H1 (cell line): ENCODE measurements around the gene MYLK. TPM values are rescaled to one million over a fixed set of nuclear protein-coding genes. Genes with fewer than 3 reads are reported as not detected.
A peak's percentile ranks its signal among the peaks of the same experiment; 100 is the strongest.

Source experiments
- CTCF ChIA-PET: fragments of 300-600 bp; sonication (Branson Sonifier 250); formaldehyde crosslinking; loops from one replicate; lab custom pipeline; 2021; ENCODE audit not compliant: partially characterized antibody; lab: Charles Lee
- POLR2A ChIA-PET: fragments of 300-600 bp; sonication (Branson Sonifier 250); formaldehyde crosslinking; loops from one replicate; lab custom pipeline; 2021; ENCODE audit warnings: inconsistent platforms; ENCODE audit not compliant: partially characterized antibody; lab: Charles Lee
- DNase-seq, 2 experiments: peaks; one replicate each; pipeline versions ENCODE4 v3.0.0 to v3.0.0-alpha.2; 2010 to 2022; ENCODE audit warnings: low spot score in 2 of 2, low read depth in 1 of 2, mixed read lengths in 1 of 2
- FAIRE-seq: peaks from 2 replicates; lab custom pipeline; 2011; peaks lifted over from hg19 to GRCh38; lab: Jason Lieb, UNC
- H2AFZ ChIP-seq: 2 replicates; pipeline ENCODE4 v1.8.1; 2012; ENCODE audit warnings: low read length, inconsistent platforms
- H2AK5ac ChIP-seq: 2 replicates; pipeline ENCODE4 v1.6.1; 2013; ENCODE audit warnings: low read depth, low read length
- H2BK120ac ChIP-seq: replicated peaks from 2 replicates; pipeline ENCODE3; 2013; ENCODE audit warnings: low read depth, low read length, inconsistent platforms
- H2BK12ac ChIP-seq: 2 replicates; pipeline ENCODE4 v1.6.1; 2013; ENCODE audit warnings: low read depth, low read length
- H2BK15ac ChIP-seq: 2 replicates; pipeline ENCODE4 v1.6.1; 2013; ENCODE audit warnings: low read length
- H2BK20ac ChIP-seq: 2 replicates; pipeline ENCODE4 v1.6.1; 2013; ENCODE audit warnings: low read length
- H2BK5ac ChIP-seq: 2 replicates; pipeline ENCODE4 v1.6.1; 2013; ENCODE audit warnings: low read depth, low read length
- H3K14ac ChIP-seq: 2 replicates; pipeline ENCODE4 v1.6.1; 2013; ENCODE audit warnings: inconsistent platforms; ENCODE audit not compliant: insufficient read length
- H3K18ac ChIP-seq: 2 replicates; pipeline ENCODE4 v1.6.1; 2013; ENCODE audit warnings: low read length; ENCODE audit errors: extremely low read depth
- H3K23ac ChIP-seq: 2 replicates; pipeline ENCODE4 v1.6.1; 2013; ENCODE audit warnings: inconsistent platforms; ENCODE audit not compliant: insufficient read length
- H3K23me2 ChIP-seq: 2 replicates; pipeline ENCODE4 v1.6.1; 2013; ENCODE audit warnings: low read depth, low read length
- H3K27ac ChIP-seq: 2 replicates; pipeline ENCODE4 v1.6.1; 2011; ENCODE audit warnings: low read depth, low read length, inconsistent platforms
- H3K27me3 ChIP-seq, 4 experiments: replicated peaks in 1 of 4; 1 replicate in 1 of 4; 2 replicates in 3 of 4; pipeline versions ENCODE4 v1.6.1 to v1.8.1; 2011 to 2013; ENCODE audit warnings: low read length in 3 of 4, mild to moderate bottlenecking in 3 of 4, inconsistent platforms in 2 of 4, mixed read lengths in 2 of 4, moderate library complexity in 1 of 4; ENCODE audit not compliant: control insufficient read depth in 3 of 4, insufficient read depth in 3 of 4; ENCODE audit errors: extremely low read depth in 1 of 4
- H3K36me3 ChIP-seq, 4 experiments: 2 replicates each; pipeline versions ENCODE4 v1.6.1 to v1.8.1; 2011 to 2013; ENCODE audit warnings: mild to moderate bottlenecking in 4 of 4, low read length in 3 of 4, moderate library complexity in 2 of 4, control low read depth in 1 of 4, inconsistent platforms in 1 of 4; ENCODE audit not compliant: insufficient read depth in 4 of 4, control insufficient read depth in 2 of 4
- H3K4ac ChIP-seq: replicated peaks from 2 replicates; pipeline ENCODE3; 2013; ENCODE audit warnings: low read length, low read depth, mixed read lengths, inconsistent platforms; ENCODE audit not compliant: insufficient read length
- H3K4me1 ChIP-seq, 4 experiments: replicated peaks in 1 of 4; 1 replicate in 1 of 4; 2 replicates in 3 of 4; pipeline versions ENCODE4 v1.6.1 to v1.8.1; 2011 to 2013; ENCODE audit warnings: low read length in 3 of 4, inconsistent platforms in 2 of 4, mixed read lengths in 1 of 4; ENCODE audit not compliant: insufficient read depth in 4 of 4, control insufficient read depth in 3 of 4
- H3K4me2 ChIP-seq, 2 experiments: 2 replicates each; pipeline versions ENCODE4 v1.6.1 to v1.8.1; 2011 to 2013; ENCODE audit warnings: low read depth in 2 of 2, low read length in 2 of 2, control low read depth in 1 of 2, inconsistent platforms in 1 of 2, mild to moderate bottlenecking in 1 of 2; ENCODE audit not compliant: insufficient read depth in 1 of 2
- H3K4me3 ChIP-seq, 4 experiments: fragments of 200-600, 300-600 bp in 1 of 4; sonication (generic), shearing (Covaris generic), sonication (Bioruptor Twin) in 1 of 4; 2 replicates each; pipeline versions ENCODE4 v1.5.1 to v1.8.1; 2011 to 2016; ENCODE audit warnings: low read length in 4 of 4, low read depth in 3 of 4, control low read depth in 2 of 4, inconsistent platforms in 2 of 4, mild to moderate bottlenecking in 2 of 4, mixed read lengths in 1 of 4, moderate library complexity in 1 of 4; ENCODE audit not compliant: insufficient read depth in 2 of 4; ENCODE audit errors: extremely low read depth in 1 of 4
- H3K56ac ChIP-seq: replicated peaks from 2 replicates; pipeline ENCODE3; 2013; ENCODE audit warnings: low read depth, mild to moderate bottlenecking, mixed read lengths, low read length, inconsistent platforms; ENCODE audit not compliant: insufficient read length
- H3K79me1 ChIP-seq: 2 replicates; pipeline ENCODE4 v1.6.1; 2013; ENCODE audit warnings: low read depth, low read length, control low read depth
- H3K79me2 ChIP-seq, 2 experiments: 2 replicates each; pipeline versions ENCODE4 v1.6.1 to v1.8.1; 2012 to 2013; ENCODE audit warnings: low read length in 2 of 2, mild to moderate bottlenecking in 2 of 2, inconsistent platforms in 1 of 2; ENCODE audit not compliant: insufficient read depth in 2 of 2, control insufficient read depth in 1 of 2
- H3K9ac ChIP-seq, 4 experiments: replicated peaks in 1 of 4; 1 replicate in 1 of 4; 2 replicates in 3 of 4; pipeline versions ENCODE4 v1.6.1 to v1.8.1; 2011 to 2013; ENCODE audit warnings: low read depth in 3 of 4, low read length in 3 of 4, control low read depth in 2 of 4, mild to moderate bottlenecking in 2 of 4, moderate library complexity in 2 of 4, inconsistent platforms in 1 of 4; ENCODE audit errors: extremely low read depth in 1 of 4
- H3K9me3 ChIP-seq, 2 experiments: 2 replicates each; pipeline versions ENCODE4 v1.6.1 to v1.8.1; 2012 to 2013; ENCODE audit warnings: mild to moderate bottlenecking in 2 of 2, moderate library complexity in 2 of 2, control low read depth in 1 of 2, inconsistent platforms in 1 of 2, low read depth in 1 of 2, low read length in 1 of 2, mixed read lengths in 1 of 2; ENCODE audit not compliant: insufficient read depth in 2 of 2
- H4K20me1 ChIP-seq, 2 experiments: replicated peaks in 1 of 2; 2 replicates each; pipeline versions ENCODE3 to v1.8.1; 2011 to 2013; ENCODE audit warnings: inconsistent platforms in 2 of 2, low read length in 2 of 2, mild to moderate bottlenecking in 1 of 2; ENCODE audit not compliant: insufficient read depth in 2 of 2, control insufficient read depth in 1 of 2
- H4K5ac ChIP-seq: 2 replicates; pipeline ENCODE4 v1.6.1; 2013; ENCODE audit warnings: low read length, low read depth, mixed read lengths, inconsistent platforms; ENCODE audit not compliant: insufficient read length
- H4K8ac ChIP-seq: 2 replicates; pipeline ENCODE4 v1.8.0; 2013; ENCODE audit warnings: mild to moderate bottlenecking, moderate library complexity, low read length, inconsistent platforms; ENCODE audit not compliant: insufficient read depth; ENCODE audit errors: extremely low read depth
- H4K91ac ChIP-seq: replicated peaks from 2 replicates; pipeline ENCODE3; 2013; ENCODE audit warnings: low read length, mixed read lengths, inconsistent platforms; ENCODE audit not compliant: insufficient read length
- EP300 ChIP-seq, 2 experiments: IDR thresholded peaks; 1 replicate in 1 of 2; 2 replicates in 1 of 2; pipeline ENCODE4 v1.6.1; 2011 to 2012; ENCODE audit warnings: low read depth in 2 of 2, low read length in 2 of 2, mild to moderate bottlenecking in 2 of 2, borderline replicate concordance in 1 of 2, inconsistent platforms in 1 of 2, moderate library complexity in 1 of 2
- MAFK ChIP-seq: IDR thresholded peaks from 2 replicates; pipeline ENCODE4 v1.6.1; 2012; ENCODE audit warnings: low read depth, mild to moderate bottlenecking, improper control_type of control experiment, low read length
- SP1 ChIP-seq: IDR thresholded peaks from 2 replicates; pipeline ENCODE4 v1.6.1; 2011; ENCODE audit warnings: low read depth, low read length
- WGBS, 2 experiments: shearing (Covaris generic) in 1 of 2; methylation state at CpG; one replicate each; pipeline versions ENCODE4 v1.1.6 to v1.1.7; 2013 to 2015; ENCODE audit warnings: low lambda C conversion rate in 2 of 2, mixed read lengths in 2 of 2, inconsistent platforms in 1 of 2, low coverage in 1 of 2, missing lambda C conversion rate in 1 of 2; ENCODE audit not compliant: insufficient replicate concordance in 2 of 2, insufficient coverage in 1 of 2, insufficient read length in 1 of 2; ENCODE audit errors: extremely low coverage in 1 of 2, missing lambda C conversion rate in 1 of 2; 5-methylcytosine and 5-hydroxymethylcytosine counted together
- polyA plus RNA-seq, 7 experiments: library from polyadenylated mRNA; depleted of rRNA in 3 of 7; stranded (reverse) in 5 of 7; unstranded in 2 of 7; fragments of >200 nt in 5 of 7; fragments of 200-250 nt in 2 of 7; gene quantifications; 1 replicate in 5 of 7; 2 replicates in 1 of 7; 4 replicates in 1 of 7; pipeline versions ENCODE4 v1.2.1 to v1.2.3, GENCODE V29; 2011 to 2013; ENCODE audit warnings: missing spikeins in 2 of 7, mixed read lengths in 2 of 7
- total RNA-seq: library from RNA; stranded (reverse); fragmentation: NEBNext Ultra II Directional; extraction: Animal tissue kit (Norgen Biotek cat#: 25700); gene quantifications from 2 replicates; pipeline ENCODE4 v1.2.1, GENCODE V29; 2021

Gene MYLK
- total and polyA plus RNA-seq, 2 of the 8 experiments (the other 6 are each of a cell fraction or from before 2014, with no cell fraction given) = 11.6 to 21.3 TPM

DNA sequence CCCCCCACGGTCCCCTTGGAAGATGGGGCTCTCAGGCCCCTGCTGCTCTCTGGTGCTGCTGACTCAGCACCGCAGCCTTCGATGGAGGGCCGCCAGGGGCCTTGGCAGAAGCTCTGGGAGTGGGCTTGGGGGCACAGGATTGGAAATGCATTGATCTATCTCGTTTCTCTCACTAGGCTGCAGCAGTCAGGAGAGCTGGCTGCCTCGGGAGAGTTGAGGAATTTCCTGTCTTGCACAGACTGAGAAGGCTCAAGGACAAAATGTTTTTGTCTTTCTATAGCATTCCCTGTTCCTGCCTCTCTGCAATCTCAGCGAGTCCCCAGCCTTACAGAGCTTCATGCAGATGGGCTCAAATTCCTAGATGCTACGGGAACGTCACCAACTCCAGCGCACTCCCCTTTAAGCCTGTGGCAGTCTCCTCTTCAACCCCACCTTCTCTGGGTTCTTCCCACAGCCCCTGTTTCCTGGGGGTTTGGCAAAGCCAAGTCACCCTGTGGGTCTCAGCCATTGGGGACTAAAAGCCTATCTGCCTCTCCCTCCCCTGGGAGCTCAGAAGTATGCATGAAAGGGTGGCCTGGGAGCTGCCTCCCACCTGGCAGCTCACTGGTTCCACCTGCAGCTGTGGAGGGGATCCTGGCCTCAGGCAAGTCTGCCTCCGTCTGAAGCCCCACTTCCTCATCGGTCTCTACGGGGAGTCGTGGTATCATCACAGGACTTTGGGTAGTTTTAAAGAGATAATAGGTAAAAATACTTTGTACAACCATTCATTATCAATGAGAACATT is 171.9 kb downstream of the MYLK start:
- no peak overlapping the region for H3K27ac ChIP-seq
- FAIRE-seq = peak; percentile 7
- no peaks in the 10 kb centered on the region for H3K79me1 ChIP-seq
- H3K56ac ChIP-seq = no peak overlapping the region
- H2BK12ac ChIP-seq = no peak overlapping the region
- no peak overlapping the region for H2BK120ac ChIP-seq
- no peak overlapping the region for H3K4ac ChIP-seq
- H3K9me3 ChIP-seq = no peaks in the 10 kb centered on the region
- no peak for DNase-seq
- H3K23ac ChIP-seq = no peak overlapping the region
- no peak overlapping the region for H4K5ac ChIP-seq
- peaks cover 0 to 3% (median 2%) of the 10 kb centered on the region in 4 experiments; a peak in 2 of 7 replicates for H3K4me1 ChIP-seq
- CTCF ChIA-PET = interaction anchor here (0.6 to 51.6 kb wide), 9 partner anchors 10 to 268 kb away, joined by 3 to 1463 read pairs (median 5); no protein-coding TSS in a partner anchor
- no peak overlapping the region for H2BK20ac ChIP-seq
- no peaks in the 10 kb centered on the region for H3K23me2 ChIP-seq
- no peaks in the 10 kb centered on the region for H4K20me1 ChIP-seq
- H3K36me3 ChIP-seq = no peaks in the 10 kb centered on the region
- no peak overlapping the region for H3K9ac ChIP-seq
- no peak overlapping the region for H2AFZ ChIP-seq
- no peak overlapping the region for H2BK5ac ChIP-seq
- H4K91ac ChIP-seq = no peak overlapping the region
- no peaks in the 10 kb centered on the region for H3K27me3 ChIP-seq
- no peak overlapping the region for H2AK5ac ChIP-seq
- H3K18ac ChIP-seq = no peak overlapping the region
- POLR2A ChIA-PET = interaction anchor here (1.4 to 1.5 kb wide), 2 partner anchors 13 to 23 kb away, joined by 3 to 5 read pairs; no protein-coding TSS in a partner anchor
- H4K8ac ChIP-seq = no peak overlapping the region
- no peaks in the 10 kb centered on the region for H3K79me2 ChIP-seq
- H3K4me2 ChIP-seq = no peak overlapping the region
- no peak overlapping the region for H3K4me3 ChIP-seq
- H2BK15ac ChIP-seq = no peak overlapping the region
- no peak overlapping the region for H3K14ac ChIP-seq
- peak; percentile 73; the same call in 1 of the 2 replicates for TF ChIP-seq MAFK
- 0 out of 2 replicates have a peak, but pooled peaks have one; percentile 10 for TF ChIP-seq SP1
- no peak for TF ChIP-seq EP300 (IDR thresholded peaks at IDR 0.05; ENCODE audit: borderline replicate concordance in 1 of 2, low read depth in 2 of 2, low read length in 2 of 2)
- 72% methylated on average over 14 of the region's 14 CpGs; no CpG with 5 or more reads in 1 of the 2 experiments for WGBS, 2 experiments
